Right forelimb (tissue), 1 donor: Measurements from ENCODE around the gene C16orf89.
"Not testable (repeated sequence)": the region's sequence is repeated elsewhere in the genome, so short reads cannot be mapped to it uniquely, and the experiment has no call there.

Source experiments
- DNase-seq: peaks from one replicate; pipeline ENCODE4 v3.0.0-alpha.2; 2018

The C16orf89 gene

GRCh38 chr16:5065813-5066212, at the start of gene C16orf89:
Gene C16orf89, minus strand, starts transcription at chr16:5065956. Its CDS starts 48 bp downstream, at chr16:5065908.
- DNase-seq = no peak

GRCh38 chr16:5110933-5111332, 45.2 kb upstream of the C16orf89 start:
- DNase-seq = not testable (repeated sequence)

DNA sequence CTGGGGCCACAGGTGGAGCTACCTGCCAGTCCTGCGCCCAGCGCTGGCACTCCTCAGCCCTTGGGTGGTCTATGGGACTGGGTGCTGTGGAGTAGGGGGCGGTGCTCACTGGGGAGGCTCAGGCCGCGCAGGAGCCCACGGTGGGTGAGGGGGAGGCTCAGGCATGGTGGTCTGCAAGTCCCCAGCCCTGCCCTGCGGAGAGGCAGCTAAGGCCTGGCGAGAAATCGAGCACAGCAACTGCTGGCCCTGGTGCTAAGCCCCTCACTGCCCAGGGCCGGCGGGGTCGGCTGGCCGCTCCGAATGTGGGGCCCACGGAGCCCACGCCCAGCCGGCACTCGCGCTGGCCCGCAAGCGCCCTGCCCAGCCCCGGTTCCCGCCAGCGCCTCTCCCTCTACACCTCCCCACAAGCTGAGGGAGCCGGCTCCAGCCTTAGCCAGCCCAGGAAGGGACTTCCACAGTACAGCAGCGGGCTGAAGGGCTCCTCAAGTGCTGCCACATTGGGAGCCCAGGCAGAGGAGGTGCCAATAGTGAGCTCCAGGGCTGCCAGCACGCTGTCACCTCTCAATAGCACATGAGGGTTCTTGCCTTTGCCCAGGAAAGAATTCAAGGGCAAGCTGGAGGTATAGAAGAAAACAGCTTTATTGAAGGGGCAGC, 42.9 kb upstream of the C16orf89 start:
- no peak for DNase-seq

DNA sequence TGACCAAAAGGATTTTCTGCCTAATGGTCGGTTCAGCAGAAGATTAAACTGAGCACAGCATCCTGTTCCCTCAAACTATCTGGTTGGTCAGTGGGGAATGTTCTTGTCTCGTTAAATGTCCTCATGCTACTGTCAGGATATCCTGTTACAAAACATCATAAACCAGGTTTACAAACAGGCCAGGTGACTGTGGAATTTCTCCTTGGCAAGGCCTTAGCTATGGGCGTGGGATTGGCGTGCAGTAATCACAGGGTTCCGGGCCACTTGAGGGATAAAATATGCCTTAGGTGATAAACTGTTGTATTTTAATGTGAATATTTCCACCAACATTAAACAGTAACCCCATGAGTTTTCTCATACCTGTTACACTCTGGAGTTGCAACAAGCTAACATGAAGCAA, 39.3 kb upstream of the C16orf89 start:
- not testable (repeated sequence) for DNase-seq

GRCh38 chr16:5103296-5104032, 37.7 kb upstream of the C16orf89 start:
- not testable (repeated sequence) for DNase-seq

DNA sequence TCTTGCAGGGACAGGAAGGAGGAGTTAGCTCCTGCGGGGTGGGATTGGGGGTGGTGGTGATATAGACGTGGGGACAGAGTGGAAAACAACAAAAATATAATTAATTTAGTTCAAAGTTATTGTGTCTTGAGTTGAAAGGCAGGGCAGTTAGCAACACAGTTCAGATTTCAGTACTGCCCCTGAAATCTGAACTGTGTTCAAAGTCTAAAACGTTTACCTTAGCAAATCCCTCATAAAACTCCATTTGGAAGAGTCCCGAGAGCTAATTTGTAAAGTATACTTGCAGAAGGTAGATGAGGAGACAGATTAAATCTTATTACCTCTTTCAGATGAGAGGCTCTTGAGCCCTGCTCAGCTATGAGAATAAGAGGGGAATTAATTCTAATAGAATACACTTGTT, 33.4 kb upstream of the C16orf89 start:
- DNase-seq = not testable (repeated sequence)

- DNase-seq = peak; percentile 87
These were observed 32.7 kb upstream of the C16orf89 start for GRCh38 chr16:5098221-5099159.

GRCh38 chr16:5097470-5098220, 31.9 kb upstream of the C16orf89 start, which contains the start of gene EEF2KMT:
Gene EEF2KMT, minus strand, starts transcription at chr16:5097795. Its CDS starts 56 bp downstream, at chr16:5097739.
- DNase-seq = peak; percentile 100

DNA sequence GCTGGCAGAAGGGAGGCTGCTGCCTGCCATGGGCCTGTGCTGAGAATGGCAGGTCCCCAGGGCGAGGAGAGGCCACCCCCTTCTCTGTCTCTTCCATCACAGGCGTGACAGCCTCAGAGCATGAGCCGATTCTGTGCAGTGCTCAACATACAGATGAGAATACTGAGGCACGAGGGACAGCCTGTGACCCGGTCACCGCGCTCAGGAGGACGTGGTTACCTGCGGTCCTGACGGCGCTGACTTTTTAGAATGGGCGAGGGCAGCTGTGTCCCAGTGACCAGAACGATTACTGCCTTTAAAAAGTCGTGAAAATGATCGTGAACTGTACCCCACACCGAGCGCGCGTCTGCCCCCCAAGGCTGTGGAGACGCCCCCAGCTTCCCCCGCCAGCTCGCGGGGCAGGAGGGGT, 31.3 kb upstream of the C16orf89 start:
- peak; percentile 55 for DNase-seq

DNA sequence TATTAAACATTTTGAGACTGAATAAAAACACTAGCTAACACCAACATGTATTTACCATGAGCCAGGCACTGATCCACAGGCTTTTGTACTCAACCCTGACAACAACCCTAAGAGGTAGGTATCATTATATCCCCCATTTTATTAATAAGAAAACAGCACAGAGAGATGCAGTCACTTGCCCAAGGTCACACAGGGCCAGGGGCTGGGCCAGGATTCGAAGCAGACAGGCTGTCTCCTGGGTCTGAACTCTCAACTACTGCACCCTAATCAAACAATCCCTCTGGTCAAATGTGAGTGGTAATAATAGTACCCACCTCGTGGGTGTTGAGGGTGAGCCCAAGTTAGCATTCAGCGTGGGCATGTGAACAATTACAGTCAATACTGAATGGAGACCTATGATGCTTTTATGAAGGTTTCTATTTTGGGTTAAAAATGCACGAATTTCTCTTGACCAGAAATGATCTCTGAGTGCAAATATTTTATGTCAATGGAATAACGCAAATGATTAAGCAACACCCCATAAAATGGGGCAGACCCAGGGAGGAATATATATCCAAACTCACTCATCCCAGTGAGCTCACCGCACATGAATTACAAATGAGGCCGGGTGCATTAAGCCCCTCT, 30.8 kb upstream of the C16orf89 start:
- DNase-seq = not testable (repeated sequence)

DNA sequence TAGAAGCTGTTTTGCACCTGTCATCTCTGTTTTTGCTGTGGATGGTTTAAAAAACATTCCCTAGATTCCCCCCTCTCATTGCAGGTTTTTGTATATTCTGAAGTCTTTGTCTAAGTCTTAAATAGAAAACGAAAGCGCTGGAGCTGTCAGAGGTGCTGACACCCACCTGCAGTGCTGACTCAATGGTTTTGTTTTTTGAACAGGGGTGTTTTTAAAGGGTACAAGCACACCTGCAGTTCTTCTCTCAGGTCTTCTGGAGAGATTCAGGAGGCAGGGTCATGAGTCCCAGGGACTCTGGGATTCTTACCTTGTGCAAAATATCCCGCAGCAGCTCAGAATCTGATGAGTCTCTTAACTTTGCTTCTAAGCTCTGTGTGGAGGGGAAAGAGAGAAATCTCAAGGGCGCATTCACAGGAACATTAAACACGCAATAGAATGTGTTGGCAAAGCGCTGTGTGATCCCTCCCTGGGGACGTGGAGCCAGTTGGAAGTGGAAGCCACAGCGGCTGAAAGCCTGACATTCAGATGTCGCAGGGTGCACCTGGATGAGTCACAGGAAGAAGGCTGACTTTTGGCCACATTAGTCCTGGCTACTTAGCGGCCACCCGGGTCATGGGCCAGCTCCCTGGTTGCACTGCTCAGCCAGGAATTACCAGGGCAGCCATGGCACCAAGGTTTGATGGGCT, 29.5 kb upstream of the C16orf89 start:
- DNase-seq = not testable (repeated sequence)

DNA sequence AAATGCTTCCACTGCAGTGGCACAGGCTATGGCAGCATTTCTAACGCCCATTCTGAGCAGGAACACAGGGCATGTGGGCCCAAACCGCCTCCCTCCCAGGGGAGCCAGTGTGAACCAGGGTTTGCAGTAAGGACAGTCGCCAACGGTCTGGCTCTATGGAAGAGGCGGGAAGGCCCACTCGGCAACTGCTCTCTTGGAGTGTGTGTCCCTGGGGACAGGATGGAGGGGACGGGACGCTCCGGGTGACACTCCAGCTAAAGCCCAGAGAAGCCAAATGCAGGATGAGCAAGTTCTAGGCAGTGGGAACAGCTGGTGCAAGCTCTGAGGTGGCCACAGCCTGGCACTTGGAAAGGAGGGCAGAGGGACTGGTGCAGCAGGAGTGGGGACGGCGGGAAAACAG, 28.0 kb upstream of the C16orf89 start:
- DNase-seq = not testable (repeated sequence)

DNA sequence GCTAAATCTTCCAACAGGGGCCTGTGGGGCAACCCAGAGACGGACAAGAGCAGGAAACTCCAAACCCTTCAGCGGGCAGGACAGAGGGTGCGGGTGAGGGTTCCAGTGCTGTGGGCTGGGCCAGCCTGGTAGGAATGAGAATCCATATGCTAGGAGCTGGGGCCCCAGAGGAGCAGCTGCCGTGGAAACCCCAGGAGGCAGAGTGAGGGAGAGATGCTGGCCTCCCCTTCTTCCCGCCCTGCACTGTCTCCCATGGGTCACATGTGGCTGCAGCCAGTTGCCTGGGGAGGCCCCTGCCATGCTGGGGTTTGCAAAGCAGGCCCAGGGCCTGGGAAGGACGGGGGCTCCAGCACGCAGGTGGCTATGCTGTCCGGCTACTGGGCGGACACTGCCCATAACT, 27.3 kb upstream of the C16orf89 start:
- not testable (repeated sequence) for DNase-seq

DNA sequence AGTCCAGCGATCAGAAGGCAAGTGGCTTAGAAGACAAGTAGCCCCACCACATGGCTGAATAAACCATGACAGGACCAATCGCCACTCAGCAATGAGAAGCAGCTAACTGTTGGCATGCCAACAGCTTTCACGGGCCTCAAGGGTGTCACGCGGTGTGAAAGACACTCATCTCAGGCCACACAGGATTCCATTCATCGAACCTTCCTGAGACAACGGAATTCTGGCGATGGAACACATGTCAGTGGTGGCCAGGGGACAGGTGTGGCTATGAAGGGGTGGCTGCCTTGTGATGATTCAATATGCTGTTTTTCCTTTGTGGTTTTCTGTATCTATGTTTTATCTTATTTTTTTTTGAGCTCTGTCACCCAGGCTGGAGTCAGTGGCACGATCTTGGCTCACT, 24.8 kb upstream of the C16orf89 start:
- not testable (repeated sequence) for DNase-seq

GRCh38 chr16:5089911-5090555, 24.3 kb upstream of the C16orf89 start:
- DNase-seq = not testable (repeated sequence)

DNA sequence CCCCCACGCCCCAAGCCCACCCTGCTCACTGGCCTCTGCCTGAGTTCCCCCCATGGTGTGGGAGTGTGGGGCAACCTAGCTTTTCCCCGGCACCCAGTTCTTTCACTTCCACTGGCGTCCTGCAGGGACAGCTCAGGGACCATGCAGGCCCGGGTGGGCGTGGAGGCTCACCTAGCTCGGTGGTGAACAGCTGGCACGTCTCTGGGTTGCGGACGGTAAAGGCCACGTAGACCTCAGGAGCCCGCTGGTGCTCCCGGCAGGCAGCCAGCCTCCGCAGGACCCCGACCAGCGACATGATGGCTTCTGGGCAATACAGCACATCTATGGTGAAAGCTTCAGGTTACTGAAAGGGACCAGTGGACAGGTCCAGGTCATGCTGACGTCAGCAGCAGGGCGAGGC, 23.2 kb upstream of the C16orf89 start:
- DNase-seq = not testable (repeated sequence)

- not testable (repeated sequence) for DNase-seq
These were observed 22.5 kb upstream of the C16orf89 start for GRCh38 chr16:5088086-5088790.

DNA sequence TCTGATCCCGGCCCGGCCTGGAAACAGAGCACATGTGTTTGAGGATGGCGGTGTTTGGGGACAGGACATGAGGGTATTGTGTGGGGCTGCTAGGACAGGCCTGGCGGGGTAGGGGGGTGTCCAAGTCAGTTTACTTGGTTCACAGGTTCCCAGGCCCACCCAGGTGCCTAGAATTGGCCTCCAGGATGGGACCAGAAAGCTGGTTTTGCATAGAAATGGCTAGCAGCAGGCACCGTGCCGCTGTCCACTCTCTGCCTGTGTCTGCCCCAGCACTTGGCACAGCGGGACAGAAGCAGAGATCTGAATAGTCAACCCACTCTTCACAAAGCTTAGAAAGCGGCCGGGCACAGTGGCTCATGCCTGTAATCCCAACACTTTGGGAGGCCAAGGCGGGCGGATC, 20.0 kb upstream of the C16orf89 start:
- DNase-seq = not testable (repeated sequence)

- DNase-seq = not testable (repeated sequence)
These were observed 19.0 kb upstream of the C16orf89 start for GRCh38 chr16:5084802-5085201.
